SH-SY5Y (cell line): Measurements from ENCODE around the gene VHLL.
A peak's percentile ranks its signal among the peaks of the same experiment; 100 is the strongest.

Experiments used
- GATA2 ChIP-seq: IDR thresholded peaks from 2 replicates; pipeline ENCODE4 v1.6.1; 2011; ENCODE audit warnings: mild to moderate bottlenecking, low read depth, low read length
- GATA3 ChIP-seq: IDR thresholded peaks from 2 replicates; pipeline ENCODE4 v1.6.1; 2011; ENCODE audit warnings: low read depth, mild to moderate bottlenecking, low read length, moderate library complexity

The VHLL gene

GRCh38 chr1:156298852-156299357 lies at the start of gene VHLL:
Gene VHLL (minus strand): TSS chr1:156299307. CDS start chr1:156299189, 118 bp downstream.
- no peak for TF ChIP-seq GATA2
- TF ChIP-seq GATA3, result no peak

GRCh38 chr1:156347331-156347730 lies 48.2 kb upstream of the VHLL start:
- TF ChIP-seq GATA2, result no peak
- no peak for TF ChIP-seq GATA3

GRCh38 chr1:156346636-156347035 lies 47.5 kb upstream of the VHLL start:
- no peak for TF ChIP-seq GATA3
- peak; percentile 58; the same call in 1 of the 2 replicates for TF ChIP-seq GATA2

- TF ChIP-seq GATA2 (peak; percentile 58; the same call in 1 of the 2 replicates), GATA3 (no peak)
Observed at GRCh38 chr1:156344409-156344808, 45.3 kb upstream of the VHLL start.

GRCh38 chr1:156342166-156342955 lies 43.3 kb upstream of the VHLL start:
- TF ChIP-seq GATA2, result no peak
- TF ChIP-seq GATA3, result no peak

- TF ChIP-seq GATA3 (no peak), GATA2 (no peak; the same call in 1 of the 2 replicates)
Observed at GRCh38 chr1:156338180-156338976, 39.3 kb upstream of the VHLL start, which contains the start of the genes CCT3 and TSACC. Gene CCT3 (minus strand): TSS chr1:156338292. CDS start chr1:156338184, 108 bp downstream. Gene TSACC (plus strand): TSS chr1:156338526. CDS start chr1:156339758, 1,232 bp downstream.

GRCh38 chr1:156337888-156338179 lies 38.7 kb upstream of the VHLL start:
- no peak for TF ChIP-seq GATA2
- TF ChIP-seq GATA3, result no peak

- TF ChIP-seq GATA2, result no peak
- TF ChIP-seq GATA3, result no peak
Observed at GRCh38 chr1:156337052-156337887, 38.2 kb upstream of the VHLL start.

- TF ChIP-seq GATA2 (no peak), GATA3 (no peak)
Observed at GRCh38 chr1:156336242-156336641, 37.1 kb upstream of the VHLL start.

GRCh38 chr1:156320560-156320959 lies 21.5 kb upstream of the VHLL start:
- TF ChIP-seq GATA3 (no peak), GATA2 (no peak)

- TF ChIP-seq GATA2, result no peak
- no peak for TF ChIP-seq GATA3
Observed at GRCh38 chr1:156319664-156320063, 20.6 kb upstream of the VHLL start.

GRCh38 chr1:156316909-156317308 lies 17.8 kb upstream of the VHLL start:
- TF ChIP-seq GATA3, result no peak
- no peak for TF ChIP-seq GATA2

GRCh38 chr1:156310962-156311361 lies 11.9 kb upstream of the VHLL start:
- TF ChIP-seq GATA2, result no peak
- TF ChIP-seq GATA3, result no peak

- TF ChIP-seq GATA2, result no peak
- no peak for TF ChIP-seq GATA3
Observed at GRCh38 chr1:156308078-156308477, 9.0 kb upstream of the VHLL start.
